ENCODE measurements around the gene APBB3.

The APBB3 gene

GRCh38 chr5:140575309-140575708 is 10.9 kb upstream of the APBB3 start:
- no peak for FAIRE-seq

GRCh38 chr5:140574165-140574564 is 9.8 kb upstream of the APBB3 start:
- FAIRE-seq = no peak

GRCh38 chr5:140573683-140574082 is 9.3 kb upstream of the APBB3 start:
- no peak for FAIRE-seq

- no peak for FAIRE-seq
Observed at GRCh38 chr5:140571105-140571504, 6.7 kb upstream of the APBB3 start.

GRCh38 chr5:140570488-140570887 is 6.1 kb upstream of the APBB3 start:
- FAIRE-seq = no peak

- no peak for FAIRE-seq
Observed at GRCh38 chr5:140570058-140570457, 5.7 kb upstream of the APBB3 start.

GRCh38 chr5:140569197-140569596 is 4.8 kb upstream of the APBB3 start:
- no peak for FAIRE-seq

- FAIRE-seq = no peak
Observed at GRCh38 chr5:140568443-140569063, 4.2 kb upstream of the APBB3 start.

- no peak for FAIRE-seq
Observed at GRCh38 chr5:140567871-140568270, 3.5 kb upstream of the APBB3 start.

GRCh38 chr5:140567136-140567818 is 2.9 kb upstream of the APBB3 start:
- FAIRE-seq = no peak

GRCh38 chr5:140566665-140567064 is 2.3 kb upstream of the APBB3 start:
- no peak for FAIRE-seq

- FAIRE-seq = no peak
Observed at GRCh38 chr5:140565780-140566095, 1.3 kb upstream of the APBB3 start.

GRCh38 chr5:140565024-140565779 is 804 bp upstream of the APBB3 start:
- no peak for FAIRE-seq

GRCh38 chr5:140563596-140563995 is 802 bp downstream of the APBB3 start:
- FAIRE-seq = no peak

GRCh38 chr5:140561753-140562523 is 2.5 kb downstream of the APBB3 start:
- no peak for FAIRE-seq

GRCh38 chr5:140560227-140560626 is 4.2 kb downstream of the APBB3 start:
- no peak for FAIRE-seq

- no peak for FAIRE-seq
Observed at GRCh38 chr5:140558542-140558941, 5.9 kb downstream of the APBB3 start.

GRCh38 chr5:140557965-140558364 is 6.4 kb downstream of the APBB3 start:
- FAIRE-seq = no peak

- FAIRE-seq = no peak
Observed at GRCh38 chr5:140557136-140557805, 7.1 kb downstream of the APBB3 start, which contains the start of gene SRA1. Gene SRA1 (minus strand): TSS chr5:140557473. CDS start chr5:140557452, 21 bp downstream.

GRCh38 chr5:140556438-140556837 is 8.0 kb downstream of the APBB3 start:
- FAIRE-seq = no peak

GRCh38 chr5:140555747-140556312 is 8.6 kb downstream of the APBB3 start:
- FAIRE-seq = no peak

- FAIRE-seq = no peak
Observed at GRCh38 chr5:140554454-140554853, 9.9 kb downstream of the APBB3 start.

All from colon (tissue), 2 donors.